GM12878 (cell line): ENCODE results near the gene GCDH. TPM values are rescaled to one million over a fixed set of nuclear protein-coding genes. Genes with fewer than 3 reads are reported as not detected.
A peak's percentile ranks its signal among the peaks of the same experiment; 100 is the strongest.

Source experiments
- BHLHE40 ChIP-seq, 2 experiments: fragments of 450-650 bp in 1 of 2; IDR thresholded peaks; 2 replicates each; pipeline ENCODE4 v1.6.1; 2011 to 2017; ENCODE audit warnings: low read depth in 2 of 2, borderline replicate concordance in 1 of 2, improper control_type of control experiment in 1 of 2, low read length in 1 of 2, mild to moderate bottlenecking in 1 of 2
- BMI1 ChIP-seq: fragments of 450-650 bp; IDR thresholded peaks from 2 replicates; pipeline ENCODE4 v1.6.1; 2016; ENCODE audit warnings: mild to moderate bottlenecking, moderate library complexity, borderline replicate concordance
- CHD4 ChIP-seq: fragments of 200-600 bp; sonication (generic); IDR thresholded peaks from 2 replicates; pipeline ENCODE4 v1.6.1; 2016; ENCODE audit warnings: mild to moderate bottlenecking
- EED ChIP-seq: sonication (generic); IDR thresholded peaks from 2 replicates; pipeline ENCODE4 v1.6.1; 2016; ENCODE audit warnings: antibody characterized with exemption, low read depth
- EGR1 ChIP-seq, 2 experiments: IDR thresholded peaks; 1 replicate in 1 of 2; 2 replicates in 1 of 2; pipeline ENCODE4 v1.6.1; 2011 to 2012; ENCODE audit warnings: low read depth in 2 of 2, low read length in 2 of 2, borderline replicate concordance in 1 of 2, mild to moderate bottlenecking in 1 of 2, moderate library complexity in 1 of 2
- GABPA ChIP-seq: IDR thresholded peaks from 2 replicates; pipeline ENCODE4 v1.6.1; 2014; ENCODE audit warnings: antibody characterized with exemption, low read depth, mild to moderate bottlenecking, inconsistent platforms
- IKZF1 ChIP-seq: fragments of 450-650 bp; conservative IDR thresholded peaks from 2 replicates; pipeline ENCODE4 v1.6.1; 2017; ENCODE audit warnings: antibody characterized with exemption, mild to moderate bottlenecking
- JUNB ChIP-seq: IDR thresholded peaks from 2 replicates; pipeline ENCODE4 v1.6.1; 2016; ENCODE audit warnings: antibody characterized with exemption, mild to moderate bottlenecking
- MXI1 ChIP-seq: fragments of 150-350 bp; IDR thresholded peaks from 2 replicates; pipeline ENCODE4 v1.6.1; 2011; ENCODE audit warnings: low read depth, mild to moderate bottlenecking, inconsistent platforms, low read length, improper control_type of control experiment
- MYB ChIP-seq: fragments of 150-350 bp; IDR thresholded peaks from 2 replicates; pipeline ENCODE4 v1.6.1; 2014; ENCODE audit warnings: mild to moderate bottlenecking, low read depth, low read length, borderline replicate concordance
- NBN ChIP-seq: fragments of 450-650 bp; IDR thresholded peaks from 2 replicates; pipeline ENCODE4 v1.6.1; 2016
- NFIC ChIP-seq: IDR thresholded peaks from 2 replicates; pipeline ENCODE4 v1.6.1; 2012; ENCODE audit warnings: low read depth, mild to moderate bottlenecking, inconsistent platforms, low read length, moderate library complexity
- RFX5 ChIP-seq: IDR thresholded peaks from 2 replicates; pipeline ENCODE4 v1.6.1; 2011; ENCODE audit warnings: low read depth, low read length, improper control_type of control experiment
- SIX5 ChIP-seq: IDR thresholded peaks from 2 replicates; pipeline ENCODE4 v1.6.1; 2011; ENCODE audit warnings: mild to moderate bottlenecking, low read depth, low read length, moderate library complexity; ENCODE audit not compliant: severe bottlenecking
- SMC3 ChIP-seq: IDR thresholded peaks from 2 replicates; pipeline ENCODE4 v1.6.1; 2011; ENCODE audit warnings: low read length, improper control_type of control experiment, borderline replicate concordance
- SP1 ChIP-seq: IDR thresholded peaks from one replicate; pipeline ENCODE4 v1.6.1; 2011; ENCODE audit warnings: low read depth, low read length
- STAT1 ChIP-seq: fragments of 450-650 bp; conservative IDR thresholded peaks from 2 replicates; pipeline ENCODE4 v1.6.1; 2014; ENCODE audit warnings: antibody characterized with exemption, mild to moderate bottlenecking
- ZNF622 ChIP-seq: fragments of 450-650 bp; IDR thresholded peaks from 2 replicates; pipeline ENCODE4 v1.6.1; 2017; ENCODE audit warnings: mild to moderate bottlenecking, inconsistent platforms
- polyA plus RNA-seq, 11 experiments: library from polyadenylated mRNA; depleted of rRNA in 4 of 11; unstranded in 6 of 11; stranded (reverse) in 5 of 11; fragments of >200 nt; fragmentation: Nextera tagmentation in 4 of 11; fragmentation: Illumina TruSeq in 1 of 11; extraction: Ambion mirVana in 4 of 11; extraction: Trizol in 1 of 11; gene quantifications; 1 replicate in 1 of 11; 2 replicates in 10 of 11; pipeline versions ENCODE4 v1.2.1 to v1.2.3, GENCODE V29; 2011 to 2016; ENCODE audit warnings: inconsistent platforms in 2 of 11, missing spikeins in 2 of 11, low read depth in 1 of 11
- total RNA-seq, 4 experiments: library from RNA; depleted of rRNA in 3 of 4; stranded (reverse); fragments of >200 nt in 3 of 4; fragmentation: Illumina TruSeq in 1 of 4; extraction: Trizol in 1 of 4; gene quantifications; 2 replicates each; pipeline versions ENCODE4 v1.2.1 to v1.2.3, GENCODE V29; 2013 to 2021
- TF ChIP-seq, protein P1 (sequence below): IDR thresholded peaks from 2 replicates; pipeline ENCODE4 v1.6.1; 2011; ENCODE audit warnings: mild to moderate bottlenecking, low read depth, low read length, moderate library complexity; ENCODE audit not compliant: insufficient replicate concordance
- TF ChIP-seq, protein P2 (sequence below): fragments of 450-650 bp; formaldehyde crosslinking; IDR thresholded peaks from 2 replicates; pipeline ENCODE4 v1.4.0; 2020; ENCODE audit warnings: mild to moderate bottlenecking, moderate library complexity
- TF ChIP-seq, protein P3 (sequence below): IDR thresholded peaks from 2 replicates; pipeline ENCODE4 v1.6.1; 2011; ENCODE audit warnings: low read depth, mild to moderate bottlenecking, low read length, moderate library complexity, borderline replicate concordance; ENCODE audit errors: extremely low read depth
- TF ChIP-seq, protein P4 (sequence below): fragments of 450-650 bp; IDR thresholded peaks from 2 replicates; pipeline ENCODE4 v1.6.1; 2017; ENCODE audit warnings: mild to moderate bottlenecking, low read depth, inconsistent platforms; ENCODE audit not compliant: poor library complexity, severe bottlenecking

The GCDH gene
- total and polyA plus RNA-seq, 10 of the 15 experiments (the other 5 are each of a cell fraction or from before 2014, with no cell fraction given): 4.2 to 69.4 (median 39.7) TPM

DNA sequence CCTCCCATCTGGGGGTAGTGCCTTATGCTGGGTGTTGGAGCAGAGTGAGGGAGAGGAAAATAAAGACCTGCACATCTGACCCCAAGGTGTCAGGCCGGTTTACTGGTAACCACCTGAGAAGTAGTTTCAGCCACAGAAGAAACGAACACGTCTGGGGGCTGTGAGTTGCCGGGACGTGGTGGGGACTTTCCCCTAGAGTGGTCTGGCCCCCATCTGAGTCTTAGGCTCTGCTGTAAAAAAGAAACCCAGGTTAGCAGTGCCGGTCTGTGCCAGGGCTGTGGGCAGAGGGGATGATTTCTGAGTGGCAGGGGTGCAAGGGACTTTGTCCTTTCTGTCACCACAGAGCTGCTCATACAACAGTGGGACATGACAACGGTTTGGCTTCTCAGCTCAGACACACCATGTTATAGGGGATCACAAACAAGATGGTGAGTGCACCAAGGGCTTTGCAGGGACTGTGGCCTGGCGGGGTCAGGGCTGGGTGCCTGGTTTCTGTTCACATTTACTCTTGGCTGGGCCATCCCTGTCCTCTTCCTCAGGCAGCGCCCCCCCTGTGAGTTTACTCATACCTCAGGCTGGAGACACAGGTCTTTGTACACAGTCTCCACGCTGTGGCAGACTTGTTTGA, 9.0 kb downstream of the GCDH start (continued):
- TF ChIP-seq NFIC (peak; percentile 45; the same call in 1 of the 2 replicates), ZNF622 (no peak), EED (peak; percentile 43), STAT1 (no peak), GABPA (no peak), SIX5 (no peak), IKZF1 (peak; percentile 80), RFX5 (no peak), BHLHE40 (IDR thresholded peaks at IDR 0.05; ENCODE audit: borderline replicate concordance in 1 of 2, low read depth in 2 of 2, low read length in 1 of 2) (peak; percentile 73 to 75; a peak in 3 of 4 replicates), JUNB (no peak), CHD4 (no peak), EGR1 (IDR thresholded peaks at IDR 0.05; ENCODE audit: borderline replicate concordance in 1 of 2, low read depth in 2 of 2, low read length in 2 of 2) (no peak), NBN (peak; percentile 86), BMI1 (no peak), SP1 (peak; percentile 29), MXI1 (0 out of 2 replicates have a peak, but pooled peaks have one; percentile 29), SMC3 (no peak), MYB (peak; percentile 89; the same call in 1 of the 2 replicates)
- TF ChIP-seq, protein P1, sequence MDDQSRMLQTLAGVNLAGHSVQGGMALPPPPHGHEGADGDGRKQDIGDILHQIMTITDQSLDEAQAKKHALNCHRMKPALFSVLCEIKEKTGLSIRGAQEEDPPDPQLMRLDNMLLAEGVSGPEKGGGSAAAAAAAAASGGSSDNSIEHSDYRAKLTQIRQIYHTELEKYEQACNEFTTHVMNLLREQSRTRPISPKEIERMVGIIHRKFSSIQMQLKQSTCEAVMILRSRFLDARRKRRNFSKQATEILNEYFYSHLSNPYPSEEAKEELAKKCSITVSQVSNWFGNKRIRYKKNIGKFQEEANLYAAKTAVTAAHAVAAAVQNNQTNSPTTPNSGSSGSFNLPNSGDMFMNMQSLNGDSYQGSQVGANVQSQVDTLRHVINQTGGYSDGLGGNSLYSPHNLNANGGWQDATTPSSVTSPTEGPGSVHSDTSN: peak; percentile 2
- TF ChIP-seq, protein P2, sequence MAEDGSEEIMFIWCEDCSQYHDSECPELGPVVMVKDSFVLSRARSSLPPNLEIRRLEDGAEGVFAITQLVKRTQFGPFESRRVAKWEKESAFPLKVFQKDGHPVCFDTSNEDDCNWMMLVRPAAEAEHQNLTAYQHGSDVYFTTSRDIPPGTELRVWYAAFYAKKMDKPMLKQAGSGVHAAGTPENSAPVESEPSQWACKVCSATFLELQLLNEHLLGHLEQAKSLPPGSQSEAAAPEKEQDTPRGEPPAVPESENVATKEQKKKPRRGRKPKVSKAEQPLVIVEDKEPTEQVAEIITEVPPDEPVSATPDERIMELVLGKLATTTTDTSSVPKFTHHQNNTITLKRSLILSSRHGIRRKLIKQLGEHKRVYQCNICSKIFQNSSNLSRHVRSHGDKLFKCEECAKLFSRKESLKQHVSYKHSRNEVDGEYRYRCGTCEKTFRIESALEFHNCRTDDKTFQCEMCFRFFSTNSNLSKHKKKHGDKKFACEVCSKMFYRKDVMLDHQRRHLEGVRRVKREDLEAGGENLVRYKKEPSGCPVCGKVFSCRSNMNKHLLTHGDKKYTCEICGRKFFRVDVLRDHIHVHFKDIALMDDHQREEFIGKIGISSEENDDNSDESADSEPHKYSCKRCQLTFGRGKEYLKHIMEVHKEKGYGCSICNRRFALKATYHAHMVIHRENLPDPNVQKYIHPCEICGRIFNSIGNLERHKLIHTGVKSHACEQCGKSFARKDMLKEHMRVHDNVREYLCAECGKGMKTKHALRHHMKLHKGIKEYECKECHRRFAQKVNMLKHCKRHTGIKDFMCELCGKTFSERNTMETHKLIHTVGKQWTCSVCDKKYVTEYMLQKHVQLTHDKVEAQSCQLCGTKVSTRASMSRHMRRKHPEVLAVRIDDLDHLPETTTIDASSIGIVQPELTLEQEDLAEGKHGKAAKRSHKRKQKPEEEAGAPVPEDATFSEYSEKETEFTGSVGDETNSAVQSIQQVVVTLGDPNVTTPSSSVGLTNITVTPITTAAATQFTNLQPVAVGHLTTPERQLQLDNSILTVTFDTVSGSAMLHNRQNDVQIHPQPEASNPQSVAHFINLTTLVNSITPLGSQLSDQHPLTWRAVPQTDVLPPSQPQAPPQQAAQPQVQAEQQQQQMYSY (CRISPR knock-in tag): no peak
- TF ChIP-seq, protein P3, sequence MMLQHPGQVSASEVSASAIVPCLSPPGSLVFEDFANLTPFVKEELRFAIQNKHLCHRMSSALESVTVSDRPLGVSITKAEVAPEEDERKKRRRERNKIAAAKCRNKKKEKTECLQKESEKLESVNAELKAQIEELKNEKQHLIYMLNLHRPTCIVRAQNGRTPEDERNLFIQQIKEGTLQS: no peak
- TF ChIP-seq, protein P4, sequence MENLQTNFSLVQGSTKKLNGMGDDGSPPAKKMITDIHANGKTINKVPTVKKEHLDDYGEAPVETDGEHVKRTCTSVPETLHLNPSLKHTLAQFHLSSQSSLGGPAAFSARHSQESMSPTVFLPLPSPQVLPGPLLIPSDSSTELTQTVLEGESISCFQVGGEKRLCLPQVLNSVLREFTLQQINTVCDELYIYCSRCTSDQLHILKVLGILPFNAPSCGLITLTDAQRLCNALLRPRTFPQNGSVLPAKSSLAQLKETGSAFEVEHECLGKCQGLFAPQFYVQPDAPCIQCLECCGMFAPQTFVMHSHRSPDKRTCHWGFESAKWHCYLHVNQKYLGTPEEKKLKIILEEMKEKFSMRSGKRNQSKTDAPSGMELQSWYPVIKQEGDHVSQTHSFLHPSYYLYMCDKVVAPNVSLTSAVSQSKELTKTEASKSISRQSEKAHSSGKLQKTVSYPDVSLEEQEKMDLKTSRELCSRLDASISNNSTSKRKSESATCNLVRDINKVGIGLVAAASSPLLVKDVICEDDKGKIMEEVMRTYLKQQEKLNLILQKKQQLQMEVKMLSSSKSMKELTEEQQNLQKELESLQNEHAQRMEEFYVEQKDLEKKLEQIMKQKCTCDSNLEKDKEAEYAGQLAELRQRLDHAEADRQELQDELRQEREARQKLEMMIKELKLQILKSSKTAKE: peak; percentile 98
